HEK293 (cell line): ENCODE results near the gene NSUN6.

Experiments
- CTCF ChIA-PET: fragments of 350-600 bp; formaldehyde crosslinking; extraction: SDS; loops from one replicate; lab custom pipeline; 2021; ENCODE audit warnings: antibody characterized with exemption; lab: Yijun Ruan, JAX
- POLR2A ChIA-PET: fragments of 300-600 bp; formaldehyde crosslinking; extraction: SDS; loops from one replicate; lab custom pipeline; 2020; ENCODE audit warnings: antibody characterized with exemption, inconsistent platforms; lab: Yijun Ruan, JAX
- H3K27ac ChIP-seq: fragments of 200-500 bp; sonication (Bioruptor generic); 2 replicates; pipeline ENCODE4 v1.5.1; 2014; ENCODE audit warnings: low read depth, low read length, control low read depth, inconsistent platforms; ENCODE audit errors: extremely low read depth
- H3K36me3 ChIP-seq, 2 experiments: fragments of 200-500 bp in 1 of 2; sonication (Bioruptor generic) in 1 of 2; 1 replicate in 1 of 2; 2 replicates in 1 of 2; pipeline ENCODE4 v1.5.1; 2014 to 2017; ENCODE audit warnings: inconsistent platforms in 2 of 2, low read length in 2 of 2; ENCODE audit not compliant: control insufficient read depth in 2 of 2, insufficient read depth in 1 of 2
- H3K4me1 ChIP-seq: fragments of 200-500 bp; sonication (Bioruptor generic); 2 replicates; pipeline ENCODE4 v1.5.1; 2014; ENCODE audit warnings: mild to moderate bottlenecking, low read length, inconsistent platforms; ENCODE audit not compliant: control insufficient read depth, insufficient read depth
- H3K4me3 ChIP-seq: 2 replicates; pipeline ENCODE4 v1.5.1; 2011; ENCODE audit warnings: low read depth, mild to moderate bottlenecking, control low read depth, low read length, moderate library complexity
- H3K9me3 ChIP-seq: fragments of 200-500 bp; sonication (Bioruptor generic); 2 replicates; pipeline ENCODE4 v1.5.1; 2014; ENCODE audit warnings: low read depth, low read length, inconsistent platforms; ENCODE audit not compliant: control insufficient read depth, insufficient read depth
- ELK4 ChIP-seq: IDR thresholded peaks from 2 replicates; pipeline ENCODE4 v1.6.1; 2011; ENCODE audit warnings: mild to moderate bottlenecking, low read depth, low read length, borderline replicate concordance
- IKZF3 ChIP-seq: fragments of 450-650 bp; IDR thresholded peaks from 2 replicates; pipeline ENCODE4 v1.5.0; 2018; ENCODE audit warnings: missing biosample characterization, mild to moderate bottlenecking, missing genetic modification characterization, moderate library complexity
- INSM2 ChIP-seq: fragments of 450-650 bp; formaldehyde crosslinking; IDR thresholded peaks from 2 replicates; pipeline ENCODE4 v1.5.1; 2016; ENCODE audit warnings: missing biosample characterization, missing genetic modification characterization
- PRDM1 ChIP-seq: fragments of 450-650 bp; formaldehyde crosslinking; IDR thresholded peaks from 2 replicates; pipeline ENCODE4; 2016; ENCODE audit warnings: missing biosample characterization, missing genetic modification characterization
- PRDM6 ChIP-seq: fragments of 450-650 bp; formaldehyde crosslinking; IDR thresholded peaks from 2 replicates; pipeline ENCODE4 v1.5.1; 2017; ENCODE audit warnings: missing biosample characterization, missing genetic modification characterization
- TCF7L2 ChIP-seq: IDR thresholded peaks from 2 replicates; pipeline ENCODE4 v1.6.1; 2011; ENCODE audit warnings: low read depth, mild to moderate bottlenecking, inconsistent platforms, low read length, moderate library complexity, borderline replicate concordance
- WT1 ChIP-seq: fragments of 450-650 bp; formaldehyde crosslinking; IDR thresholded peaks from 2 replicates; pipeline ENCODE4 v1.5.1; 2016; ENCODE audit warnings: missing biosample characterization, missing genetic modification characterization
- ZBTB26 ChIP-seq: fragments of 450-650 bp; formaldehyde crosslinking; optimal IDR thresholded peaks from 2 replicates; pipeline ENCODE3; 2016; ENCODE audit warnings: missing biosample characterization, mild to moderate bottlenecking, missing genetic modification characterization
- ZBTB49 ChIP-seq: fragments of 450-650 bp; formaldehyde crosslinking; IDR thresholded peaks from 2 replicates; pipeline ENCODE4 v1.5.1; 2016; ENCODE audit warnings: missing biosample characterization, missing genetic modification characterization, low read depth
- ZFP41 ChIP-seq: fragments of 450-650 bp; formaldehyde crosslinking; IDR thresholded peaks from 2 replicates; pipeline ENCODE4 v1.5.1; 2016; ENCODE audit warnings: missing biosample characterization, missing genetic modification characterization, borderline replicate concordance
- ZNF157 ChIP-seq: fragments of 450-650 bp; formaldehyde crosslinking; IDR thresholded peaks from 2 replicates; pipeline ENCODE4 v1.5.1; 2016; ENCODE audit warnings: missing biosample characterization, missing genetic modification characterization
- ZNF214 ChIP-seq: fragments of 450-650 bp; formaldehyde crosslinking; IDR thresholded peaks from 2 replicates; pipeline ENCODE4 v1.5.1; 2017; ENCODE audit warnings: missing biosample characterization, mild to moderate bottlenecking, missing genetic modification characterization, borderline replicate concordance
- ZNF221 ChIP-seq: fragments of 450-650 bp; formaldehyde crosslinking; IDR thresholded peaks from 2 replicates; pipeline ENCODE4 v1.5.1; 2017; ENCODE audit warnings: missing biosample characterization, missing genetic modification characterization, borderline replicate concordance
- ZNF24 ChIP-seq: fragments of 450-650 bp; formaldehyde crosslinking; IDR thresholded peaks from 2 replicates; pipeline ENCODE4 v1.5.1; 2016; ENCODE audit warnings: missing biosample characterization, missing genetic modification characterization
- ZNF354C ChIP-seq: fragments of 450-650 bp; formaldehyde crosslinking; IDR thresholded peaks from 2 replicates; pipeline ENCODE4 v1.5.1; 2016; ENCODE audit warnings: missing biosample characterization, missing genetic modification characterization, low read depth, borderline replicate concordance
- ZNF423 ChIP-seq: fragments of 450-650 bp; formaldehyde crosslinking; IDR thresholded peaks from 2 replicates; pipeline ENCODE4 v1.5.1; 2016; ENCODE audit warnings: missing biosample characterization, missing genetic modification characterization
- ZNF707 ChIP-seq: fragments of 450-650 bp; formaldehyde crosslinking; IDR thresholded peaks from 2 replicates; pipeline ENCODE4 v1.5.1; 2016; ENCODE audit warnings: missing biosample characterization, missing genetic modification characterization
- ZNF785 ChIP-seq: fragments of 450-650 bp; formaldehyde crosslinking; IDR thresholded peaks from 2 replicates; pipeline ENCODE4 v1.5.1; 2016; ENCODE audit warnings: missing biosample characterization, missing genetic modification characterization
- ZSCAN5A ChIP-seq: fragments of 450-650 bp; formaldehyde crosslinking; IDR thresholded peaks from 2 replicates; pipeline ENCODE4 v1.5.1; 2016; ENCODE audit warnings: missing biosample characterization, missing genetic modification characterization

Gene NSUN6

GRCh38 chr10:18556522-18557147 is 94.8 kb downstream of the NSUN6 start (continued):
- no peak for TF ChIP-seq ELK4
- TF ChIP-seq ZNF24, result no peak
- no peak for TF ChIP-seq ZBTB26 (tag by site-specific recombination)

GRCh38 chr10:18554479-18554878 is 96.9 kb downstream of the NSUN6 start:
- Histone ChIP-seq H3K9me3 (no peaks in the 10 kb centered on the region), H3K4me1 (no peaks in the 10 kb centered on the region), H3K36me3 (peaks cover 47 to 65% of the 10 kb centered on the region in 2 experiments), H3K4me3 (no peak overlapping the region), H3K27ac (no peak overlapping the region)
- POLR2A ChIA-PET, result no interaction called here
- CTCF ChIA-PET, result no interaction called here
- TF ChIP-seq PRDM1 (tag by site-specific recombination) (peak; percentile 3; the same call in 1 of the 2 replicates), IKZF3 (tag by site-specific recombination) (no peak)

GRCh38 chr10:18551473-18551872 is 99.9 kb downstream of the NSUN6 start:
- peaks cover 29 to 49% of the 10 kb centered on the region in 2 experiments for H3K36me3 ChIP-seq
- CTCF ChIA-PET, result interaction anchor here (0.6 kb wide), 1 partner anchor 379 kb away, joined by 3 read pairs; no protein-coding TSS in a partner anchor
- TF ChIP-seq ZFP41 (tag by site-specific recombination) (no peak), ZNF785 (tag by site-specific recombination) (no peak)
- POLR2A ChIA-PET, result no interaction called here
- no peak overlapping the region for H3K4me3 ChIP-seq
- H3K4me1 ChIP-seq, result no peaks in the 10 kb centered on the region
- no peaks in the 10 kb centered on the region for H3K9me3 ChIP-seq
- no peak overlapping the region for H3K27ac ChIP-seq

GRCh38 chr10:18549105-18549504 is 102.3 kb downstream of the NSUN6 start:
- no peak overlapping the region for H3K27ac ChIP-seq
- no peak overlapping the region for H3K4me3 ChIP-seq
- H3K4me1 ChIP-seq, result no peaks in the 10 kb centered on the region
- H3K9me3 ChIP-seq, result no peaks in the 10 kb centered on the region
- H3K36me3 ChIP-seq, result peaks cover 20 to 32% of the 10 kb centered on the region in 2 experiments
- ChIA-PET POLR2A (no interaction called here), CTCF (no interaction called here)
- TF ChIP-seq WT1 (tag by site-specific recombination), result no peak
- TF ChIP-seq ZNF157 (tag by site-specific recombination), result no peak
- no peak for TF ChIP-seq ZNF221 (tag by site-specific recombination)
- TF ChIP-seq PRDM6 (tag by site-specific recombination), result no peak
- no peak for TF ChIP-seq ZNF354C (tag by site-specific recombination)
- no peak for TF ChIP-seq TCF7L2
- no peak for TF ChIP-seq ZSCAN5A (tag by site-specific recombination)
- TF ChIP-seq ZNF214, result no peak
- no peak for TF ChIP-seq ZNF423
- TF ChIP-seq ZNF707 (tag by site-specific recombination), result no peak
- TF ChIP-seq ZBTB49 (tag by site-specific recombination), result no peak
- TF ChIP-seq INSM2 (tag by site-specific recombination), result no peak
